MM.1S (cell line): ENCODE data around the gene LRRC8C.
"Not testable (repeated sequence)": the region's sequence is repeated elsewhere in the genome, so short reads cannot be mapped to it uniquely, and the experiment has no call there.

Experiments
- DNase-seq: peaks from one replicate; pipeline ENCODE4 v3.0.0-alpha.2; 2015
- H2AFZ ChIP-seq: fragments of 300-600 bp; sonication (generic); 2 replicates; pipeline ENCODE4 v1.6.0; 2016; ENCODE audit warnings: antibody characterized with exemption, low read length
- H3F3A ChIP-seq: fragments of 300-600 bp; sonication (generic); 2 replicates; pipeline ENCODE4 v1.6.1; 2016; ENCODE audit warnings: mild to moderate bottlenecking, antibody characterized with exemption, low read length, moderate library complexity, mixed read lengths; ENCODE audit not compliant: insufficient read depth
- H3K27ac ChIP-seq: fragments of 300-600 bp; sonication (generic); 2 replicates; pipeline ENCODE4 v1.5.1; 2016; ENCODE audit warnings: mild to moderate bottlenecking, low read length
- H3K27me3 ChIP-seq: fragments of 300-600 bp; sonication (generic); replicated peaks from 2 replicates; pipeline ENCODE4 v1.6.0; 2016; ENCODE audit warnings: low read length; ENCODE audit not compliant: insufficient read depth
- H3K36me3 ChIP-seq: fragments of 300-600 bp; sonication (generic); replicated peaks from 2 replicates; pipeline ENCODE4 v1.6.1; 2016; ENCODE audit warnings: mild to moderate bottlenecking, low read length, mixed read lengths; ENCODE audit not compliant: insufficient read depth
- H3K4me1 ChIP-seq: fragments of 300-600 bp; sonication (generic); 2 replicates; pipeline ENCODE4 v1.6.1; 2016; ENCODE audit warnings: low read length, mixed read lengths
- H3K4me2 ChIP-seq: fragments of 300-600 bp; sonication (generic); 2 replicates; pipeline ENCODE4 v1.6.0; 2016; ENCODE audit warnings: low read depth, low read length
- H3K4me3 ChIP-seq: fragments of 300-600 bp; sonication (generic); 2 replicates; pipeline ENCODE4 v1.5.1; 2016; ENCODE audit warnings: low read length, mixed read lengths
- H3K79me2 ChIP-seq: fragments of 300-600 bp; sonication (generic); 2 replicates; pipeline ENCODE4 v1.6.1; 2016; ENCODE audit warnings: mixed run types, low read length, mixed read lengths
- H3K9ac ChIP-seq: fragments of 300-600 bp; sonication (generic); 2 replicates; pipeline ENCODE4 v1.6.1; 2016; ENCODE audit warnings: low read length, mixed read lengths
- H3K9me2 ChIP-seq: fragments of 300-600 bp; sonication (generic); replicated peaks from 2 replicates; pipeline ENCODE4 v1.6.1; 2016; ENCODE audit warnings: mild to moderate bottlenecking, low read length, mixed read lengths; ENCODE audit not compliant: insufficient read depth
- H3K9me3 ChIP-seq: fragments of 300-600 bp; sonication (generic); replicated peaks from 2 replicates; pipeline ENCODE4 v1.6.1; 2016; ENCODE audit warnings: mild to moderate bottlenecking, low read length, mixed read lengths; ENCODE audit not compliant: insufficient read depth
- H4K20me1 ChIP-seq: fragments of 300-600 bp; sonication (generic); 2 replicates; pipeline ENCODE4 v1.6.1; 2016; ENCODE audit warnings: mild to moderate bottlenecking, low read length, moderate library complexity, mixed read lengths; ENCODE audit not compliant: insufficient read depth
- CTCF ChIP-seq: fragments of 300-600 bp; sonication (generic); IDR thresholded peaks from 2 replicates; pipeline ENCODE4 v1.5.1; 2016; ENCODE audit warnings: antibody characterized with exemption, low read length, mixed read lengths
- EZH2 ChIP-seq: fragments of 300-600 bp; sonication (generic); optimal IDR thresholded peaks from 2 replicates; pipeline ENCODE3; 2017; ENCODE audit warnings: low read depth, mild to moderate bottlenecking, antibody characterized with exemption, low read length, mixed read lengths
- EZH2phosphoT487 ChIP-seq: fragments of 300-600 bp; sonication (generic); IDR thresholded peaks from 2 replicates; pipeline ENCODE4 v1.6.1; 2018; ENCODE audit warnings: antibody characterized with exemption, low read length

The LRRC8C gene

GRCh38 chr1:89590341-89591080 is 42.4 kb upstream of the LRRC8C start:
- Histone ChIP-seq H3K4me1 (no peaks in the 10 kb centered on the region), H3K9ac (no peak overlapping the region), H3K9me3 (no peaks in the 10 kb centered on the region), H2AFZ (no peak overlapping the region), H3K4me3 (no peak overlapping the region), H3K9me2 (no peaks in the 10 kb centered on the region), H3K27me3 (no peaks in the 10 kb centered on the region), H3F3A (no peaks in the 10 kb centered on the region), H4K20me1 (no peaks in the 10 kb centered on the region), H3K27ac (no peak overlapping the region), H3K79me2 (no peaks in the 10 kb centered on the region), H3K4me2 (no peak overlapping the region), H3K36me3 (no peaks in the 10 kb centered on the region)
- TF ChIP-seq CTCF: no peak
- TF ChIP-seq EZH2: no peak
- no peak for TF ChIP-seq EZH2phosphoT487
- DNase-seq: no peak

- DNase-seq, H3K9me3 ChIP-seq, H3K27ac ChIP-seq, H3K9ac ChIP-seq, H3K4me3 ChIP-seq, H3K4me1 ChIP-seq, H2AFZ ChIP-seq, H3K27me3 ChIP-seq, H3K4me2 ChIP-seq, H4K20me1 ChIP-seq, H3K36me3 ChIP-seq, H3K79me2 ChIP-seq, H3F3A ChIP-seq, H3K9me2 ChIP-seq: not testable (repeated sequence)
Observed at GRCh38 chr1:89592861-89593302, 40.0 kb upstream of the LRRC8C start.

GRCh38 chr1:89594096-89594740 is 38.7 kb upstream of the LRRC8C start:
- no peaks in the 10 kb centered on the region for H3K27me3 ChIP-seq
- H2AFZ ChIP-seq: no peak overlapping the region
- H3K4me1 ChIP-seq: no peaks in the 10 kb centered on the region
- no peak overlapping the region for H3K4me3 ChIP-seq
- H3K9me3 ChIP-seq: no peaks in the 10 kb centered on the region
- no peaks in the 10 kb centered on the region for H3K79me2 ChIP-seq
- H3K9me2 ChIP-seq: no peaks in the 10 kb centered on the region
- no peaks in the 10 kb centered on the region for H4K20me1 ChIP-seq
- H3K36me3 ChIP-seq: no peaks in the 10 kb centered on the region
- no peak overlapping the region for H3K9ac ChIP-seq
- H3K4me2 ChIP-seq: no peak overlapping the region
- DNase-seq: no peak
- no peak overlapping the region for H3K27ac ChIP-seq
- no peaks in the 10 kb centered on the region for H3F3A ChIP-seq
- TF ChIP-seq CTCF (no peak), EZH2phosphoT487 (no peak), EZH2 (no peak)

GRCh38 chr1:89596698-89597097 is 36.2 kb upstream of the LRRC8C start:
- no peaks in the 10 kb centered on the region for H3K36me3 ChIP-seq
- no peaks in the 10 kb centered on the region for H3K9me2 ChIP-seq
- H3K9me3 ChIP-seq: no peaks in the 10 kb centered on the region
- no peaks in the 10 kb centered on the region for H4K20me1 ChIP-seq
- H3K79me2 ChIP-seq: no peaks in the 10 kb centered on the region
- no peak overlapping the region for H3K9ac ChIP-seq
- no peaks in the 10 kb centered on the region for H3K4me1 ChIP-seq
- no peak overlapping the region for H3K27ac ChIP-seq
- H3K4me3 ChIP-seq: no peak overlapping the region
- no peaks in the 10 kb centered on the region for H3F3A ChIP-seq
- no peaks in the 10 kb centered on the region for H3K27me3 ChIP-seq
- no peak overlapping the region for H3K4me2 ChIP-seq
- TF ChIP-seq EZH2phosphoT487: no peak
- no peak for TF ChIP-seq CTCF
- no peak for TF ChIP-seq EZH2
- H2AFZ ChIP-seq: no peak overlapping the region
- DNase-seq: no peak
